GM12864 (cell line): ENCODE measurements around the gene NDUFS6.

Experiments used
- DNase-seq: peaks from one replicate; pipeline ENCODE4 v3.0.0-alpha.2; 2011; ENCODE audit warnings: low read depth
- H3K4me3 ChIP-seq: 2 replicates; pipeline ENCODE4 v1.5.1; 2011; ENCODE audit warnings: mild to moderate bottlenecking, low read depth, low read length, control low read depth
- TF ChIP-seq, protein P1 (sequence below): IDR thresholded peaks from 2 replicates; pipeline ENCODE4 v1.5.1; 2011; ENCODE audit warnings: low read depth, mild to moderate bottlenecking, moderate library complexity, low read length, control low read depth, inconsistent platforms; ENCODE audit errors: missing control alignments

Gene NDUFS6

DNA sequence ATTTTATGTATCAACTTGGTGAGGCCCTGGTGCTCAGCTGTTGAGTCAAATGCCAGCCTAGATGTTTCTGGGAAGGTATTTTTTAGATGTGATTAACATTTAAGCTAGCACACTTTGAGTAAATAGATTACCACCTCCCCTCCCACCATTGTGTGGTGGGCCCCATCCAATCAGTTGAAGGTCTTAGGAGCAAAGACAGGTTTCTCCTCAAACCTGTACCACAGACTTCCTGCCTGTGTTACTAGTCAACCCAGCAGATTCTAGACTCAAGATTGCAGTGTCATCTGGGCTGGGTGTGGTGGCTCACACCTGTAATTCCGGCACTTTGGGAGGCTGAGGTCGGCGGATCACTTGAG lies 35.3 kb upstream of the NDUFS6 start:
- TF ChIP-seq, protein P1, sequence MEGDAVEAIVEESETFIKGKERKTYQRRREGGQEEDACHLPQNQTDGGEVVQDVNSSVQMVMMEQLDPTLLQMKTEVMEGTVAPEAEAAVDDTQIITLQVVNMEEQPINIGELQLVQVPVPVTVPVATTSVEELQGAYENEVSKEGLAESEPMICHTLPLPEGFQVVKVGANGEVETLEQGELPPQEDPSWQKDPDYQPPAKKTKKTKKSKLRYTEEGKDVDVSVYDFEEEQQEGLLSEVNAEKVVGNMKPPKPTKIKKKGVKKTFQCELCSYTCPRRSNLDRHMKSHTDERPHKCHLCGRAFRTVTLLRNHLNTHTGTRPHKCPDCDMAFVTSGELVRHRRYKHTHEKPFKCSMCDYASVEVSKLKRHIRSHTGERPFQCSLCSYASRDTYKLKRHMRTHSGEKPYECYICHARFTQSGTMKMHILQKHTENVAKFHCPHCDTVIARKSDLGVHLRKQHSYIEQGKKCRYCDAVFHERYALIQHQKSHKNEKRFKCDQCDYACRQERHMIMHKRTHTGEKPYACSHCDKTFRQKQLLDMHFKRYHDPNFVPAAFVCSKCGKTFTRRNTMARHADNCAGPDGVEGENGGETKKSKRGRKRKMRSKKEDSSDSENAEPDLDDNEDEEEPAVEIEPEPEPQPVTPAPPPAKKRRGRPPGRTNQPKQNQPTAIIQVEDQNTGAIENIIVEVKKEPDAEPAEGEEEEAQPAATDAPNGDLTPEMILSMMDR = no peak
- no peak for DNase-seq
- H3K4me3 ChIP-seq = no peak overlapping the region

DNA sequence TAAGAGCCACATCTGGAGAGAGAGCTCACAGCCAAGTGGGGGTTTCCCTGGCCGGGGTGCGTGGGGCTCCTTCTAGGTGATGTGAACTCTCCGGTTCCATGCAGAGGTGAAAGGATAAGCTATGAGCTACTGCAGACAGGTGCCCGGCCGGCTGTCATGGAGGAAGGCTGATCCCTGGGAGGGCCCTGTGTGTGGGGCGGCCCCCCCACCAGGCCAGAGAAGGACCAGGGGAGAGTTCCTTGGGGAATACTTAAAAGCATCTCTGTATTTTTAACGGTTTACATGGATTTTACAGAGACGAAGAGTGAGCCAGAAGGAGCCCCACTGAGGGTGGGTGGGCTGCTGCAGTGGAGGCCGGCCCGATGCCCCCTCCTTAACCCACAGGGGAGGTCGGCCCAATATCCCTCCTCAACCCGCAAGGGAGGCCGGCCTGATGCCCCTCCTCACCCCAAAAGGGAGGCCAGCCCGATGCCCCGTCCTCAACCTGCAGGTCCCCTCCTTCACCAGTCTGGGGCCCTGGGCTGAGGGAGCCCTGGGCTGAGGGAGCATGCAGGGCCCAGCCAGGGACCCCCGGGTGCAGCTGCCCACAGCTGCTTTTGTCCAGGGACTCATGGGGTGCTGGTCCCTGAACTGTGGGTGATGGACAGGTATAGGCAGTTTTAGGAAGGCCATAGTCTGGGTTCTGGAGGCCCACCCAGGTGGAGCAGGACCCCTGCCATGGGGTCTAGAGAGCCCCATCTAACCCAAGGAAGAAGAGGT lies 33.5 kb upstream of the NDUFS6 start:
- no peak overlapping the region for H3K4me3 ChIP-seq
- TF ChIP-seq, protein P1 = no peak
- DNase-seq = no peak

GRCh38 chr5:1768283-1769000 lies 32.8 kb upstream of the NDUFS6 start:
- TF ChIP-seq, protein P1 = no peak
- H3K4me3 ChIP-seq = no peak overlapping the region
- DNase-seq = no peak

GRCh38 chr5:1769017-1769640 lies 32.1 kb upstream of the NDUFS6 start:
- no peak overlapping the region for H3K4me3 ChIP-seq
- TF ChIP-seq, protein P1 = no peak
- DNase-seq = no peak

DNA sequence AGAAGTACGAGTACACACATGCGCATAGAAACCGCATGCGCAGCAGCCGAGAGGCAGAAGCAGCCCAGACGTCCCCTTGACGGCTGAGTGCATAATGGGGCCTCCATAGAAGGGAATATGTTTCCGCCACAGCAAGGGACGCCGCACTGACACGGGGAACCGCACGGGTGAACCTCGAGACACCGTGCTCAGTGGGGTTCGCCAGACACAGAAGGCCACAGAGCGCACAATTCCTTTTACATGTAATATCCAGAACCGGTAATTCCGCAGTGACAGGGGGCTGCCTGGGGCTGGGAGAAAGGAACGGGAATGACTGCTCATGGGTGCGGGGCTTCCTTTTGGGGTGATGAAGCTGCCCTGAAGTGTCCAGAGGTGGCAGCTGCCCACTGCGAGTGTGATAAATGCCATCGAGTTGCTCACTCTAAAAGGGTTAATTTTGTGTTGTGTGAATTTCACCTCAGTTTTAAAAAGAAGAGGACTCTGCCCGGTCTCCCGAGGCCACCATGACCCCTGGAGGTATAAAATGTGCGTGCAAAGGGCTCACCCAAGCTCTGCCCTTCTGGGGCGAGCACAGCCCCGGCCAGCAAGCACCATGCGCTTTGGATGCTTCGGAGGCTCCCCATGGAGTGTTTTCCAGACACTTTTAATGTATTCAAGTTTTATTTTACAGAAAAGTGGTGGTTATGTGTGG lies 31.3 kb upstream of the NDUFS6 start:
- TF ChIP-seq, protein P1 = no peak
- H3K4me3 ChIP-seq = no peak overlapping the region
- DNase-seq = no peak

DNA sequence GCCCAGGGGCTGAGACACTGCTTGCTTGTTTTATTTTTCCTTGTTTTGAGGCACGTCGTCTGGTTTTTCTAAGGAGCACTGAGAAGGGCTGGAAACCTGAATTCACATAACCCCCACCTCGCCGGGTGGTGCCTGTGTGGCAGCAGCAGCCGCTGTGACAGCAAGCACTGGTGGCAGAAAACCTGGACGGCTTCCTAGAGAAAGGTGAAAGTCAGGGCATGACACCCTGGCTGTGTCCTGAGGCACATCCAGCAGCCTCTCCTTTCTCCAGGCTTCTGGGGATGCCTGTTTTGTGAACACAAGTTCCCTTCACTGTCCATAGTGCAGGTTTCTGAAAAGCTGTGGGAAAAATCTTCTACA lies 30.8 kb upstream of the NDUFS6 start:
- DNase-seq = no peak
- H3K4me3 ChIP-seq = no peak overlapping the region
- TF ChIP-seq, protein P1 = no peak
